Glutamatergic neuron (in vitro differentiated cells): ENCODE results near the gene SRPX2. TPM values are rescaled to one million over a fixed set of nuclear protein-coding genes. Genes with fewer than 3 reads are reported as not detected.

Source experiments
- DNase-seq: peaks from one replicate; pipeline ENCODE4 v3.0.0; 2022
- H3K27ac Mint-ChIP-seq: one replicate; pipeline ENCODE4 v1.8.0; 2020; ENCODE audit warnings: mild to moderate bottlenecking, mixed read lengths, inconsistent platforms; ENCODE audit not compliant: unreplicated experiment
- H3K27me3 Mint-ChIP-seq: one replicate; pipeline ENCODE4 v1.8.0; 2020; ENCODE audit warnings: mild to moderate bottlenecking, moderate library complexity, mixed read lengths, inconsistent platforms; ENCODE audit not compliant: unreplicated experiment
- H3K36me3 Mint-ChIP-seq: one replicate; pipeline ENCODE4 v1.8.0; 2020; ENCODE audit warnings: mild to moderate bottlenecking, mixed read lengths, inconsistent platforms; ENCODE audit not compliant: unreplicated experiment
- H3K4me1 Mint-ChIP-seq: one replicate; pipeline ENCODE4 v1.8.0; 2020; ENCODE audit warnings: mild to moderate bottlenecking, low read depth, mixed read lengths, inconsistent platforms; ENCODE audit not compliant: unreplicated experiment
- H3K4me3 Mint-ChIP-seq: one replicate; pipeline ENCODE4 v1.8.0; 2020; ENCODE audit warnings: mild to moderate bottlenecking, mixed read lengths, inconsistent platforms; ENCODE audit not compliant: unreplicated experiment
- H3K9me3 Mint-ChIP-seq: one replicate; pipeline ENCODE4 v1.8.0; 2020; ENCODE audit warnings: mild to moderate bottlenecking, moderate library complexity, mixed read lengths, inconsistent platforms; ENCODE audit not compliant: unreplicated experiment
- CTCF ChIP-seq: fragments of 200-600 bp; sonication (generic); IDR thresholded peaks from one replicate; pipeline ENCODE4 v1.5.0; 2021; ENCODE audit not compliant: partially characterized antibody, unreplicated experiment
- total RNA-seq: library from RNA; stranded (reverse); fragmentation: NEBNext Ultra II Directional; extraction: Animal tissue kit (Norgen Biotek cat#: 25700); gene quantifications from one replicate; pipeline ENCODE4 v1.2.1, GENCODE V29; 2021; ENCODE audit not compliant: unreplicated experiment

SRPX2 gene
- total RNA-seq, 1 donor from 2014 or later: not detected

GRCh38 chrX:100659431-100660137, 15.6 kb downstream of the SRPX2 start:
- TF ChIP-seq CTCF: no peak
- H3K4me1 Mint-ChIP-seq: peaks cover 12% of the 10 kb centered on the region
- H3K9me3 Mint-ChIP-seq: no peaks in the 10 kb centered on the region

GRCh38 chrX:100662170-100662569, 18.2 kb downstream of the SRPX2 start:
- no peaks in the 10 kb centered on the region for H3K36me3 Mint-ChIP-seq
- no peaks in the 10 kb centered on the region for H3K27me3 Mint-ChIP-seq
- TF ChIP-seq CTCF: no peak
- no peak overlapping the region for H3K27ac Mint-ChIP-seq
- H3K4me3 Mint-ChIP-seq: no peak overlapping the region
- peaks cover 12% of the 10 kb centered on the region for H3K4me1 Mint-ChIP-seq
- no peak for DNase-seq
- no peaks in the 10 kb centered on the region for H3K9me3 Mint-ChIP-seq

More at GRCh38 chrX:100659431-100660137, 15.6 kb downstream of the SRPX2 start:
- H3K4me3 Mint-ChIP-seq: no peak overlapping the region
- peaks cover 1% of the 10 kb centered on the region for H3K27me3 Mint-ChIP-seq
- H3K36me3 Mint-ChIP-seq: no peaks in the 10 kb centered on the region
- H3K27ac Mint-ChIP-seq: peak overlapping the region; percentile 89
- DNase-seq: no peak

- Mint-ChIP-seq H3K27ac (no peak overlapping the region), H3K4me3 (no peak overlapping the region), H3K36me3 (no peaks in the 10 kb centered on the region), H3K27me3 (no peaks in the 10 kb centered on the region), H3K4me1 (peaks cover 12% of the 10 kb centered on the region), H3K9me3 (no peaks in the 10 kb centered on the region)
- no peak for TF ChIP-seq CTCF
- no peak for DNase-seq
Observed at GRCh38 chrX:100662796-100663195, 18.8 kb downstream of the SRPX2 start.

GRCh38 chrX:100663642-100664041, 19.6 kb downstream of the SRPX2 start:
- Mint-ChIP-seq H3K27ac (no peak overlapping the region), H3K4me3 (no peak overlapping the region), H3K36me3 (no peaks in the 10 kb centered on the region), H3K9me3 (no peaks in the 10 kb centered on the region), H3K27me3 (no peaks in the 10 kb centered on the region), H3K4me1 (peaks cover 12% of the 10 kb centered on the region)
- no peak for DNase-seq
- no peak for TF ChIP-seq CTCF

- no peak for TF ChIP-seq CTCF
- Mint-ChIP-seq H3K4me3 (no peak overlapping the region), H3K27ac (no peak overlapping the region), H3K27me3 (no peaks in the 10 kb centered on the region), H3K36me3 (no peaks in the 10 kb centered on the region), H3K4me1 (no peaks in the 10 kb centered on the region), H3K9me3 (peaks cover 3% of the 10 kb centered on the region)
- no peak for DNase-seq
Observed at GRCh38 chrX:100672966-100673365, 29.0 kb downstream of the SRPX2 start.
